CD4-positive, alpha-beta T cell treated with Interleukin-15 for 1 hour (primary cell): ENCODE results near the gene MDN1.
"Not testable (repeated sequence)": the region's sequence is repeated elsewhere in the genome, so short reads cannot be mapped to it uniquely, and the experiment has no call there.

Experiments
- DNase-seq: peaks from one replicate; pipeline ENCODE4 v3.0.0-alpha.2; 2020

The MDN1 gene

GRCh38 chr6:89817481-89817880, 2.1 kb downstream of the MDN1 start:
- no peak for DNase-seq

- not testable (repeated sequence) for DNase-seq
Observed at GRCh38 chr6:89813422-89813821, 6.2 kb downstream of the MDN1 start.

- DNase-seq: no peak
Observed at GRCh38 chr6:89807581-89807980, 12.0 kb downstream of the MDN1 start.

- no peak for DNase-seq
Observed at GRCh38 chr6:89805814-89806371, 13.7 kb downstream of the MDN1 start.

- DNase-seq: no peak
Observed at GRCh38 chr6:89803271-89803670, 16.3 kb downstream of the MDN1 start.

GRCh38 chr6:89799756-89800155, 19.8 kb downstream of the MDN1 start:
- DNase-seq: no peak

GRCh38 chr6:89799096-89799495, 20.5 kb downstream of the MDN1 start:
- DNase-seq: no peak

- DNase-seq: no peak
Observed at GRCh38 chr6:89797317-89797716, 22.3 kb downstream of the MDN1 start.

GRCh38 chr6:89794324-89794723, 25.3 kb downstream of the MDN1 start:
- DNase-seq: no peak

- DNase-seq: no peak
Observed at GRCh38 chr6:89793586-89793985, 26.0 kb downstream of the MDN1 start.

GRCh38 chr6:89792881-89793280, 26.7 kb downstream of the MDN1 start:
- no peak for DNase-seq

- DNase-seq: no peak
Observed at GRCh38 chr6:89790403-89790802, 29.2 kb downstream of the MDN1 start.

- no peak for DNase-seq
Observed at GRCh38 chr6:89789980-89790379, 29.6 kb downstream of the MDN1 start.

GRCh38 chr6:89787660-89788328, 31.8 kb downstream of the MDN1 start:
- no peak for DNase-seq

GRCh38 chr6:89786970-89787369, 32.6 kb downstream of the MDN1 start:
- no peak for DNase-seq

GRCh38 chr6:89784838-89785237, 34.8 kb downstream of the MDN1 start:
- no peak for DNase-seq

- DNase-seq: not testable (repeated sequence)
Observed at GRCh38 chr6:89783293-89783692, 36.3 kb downstream of the MDN1 start.

- no peak for DNase-seq
Observed at GRCh38 chr6:89782222-89782621, 37.4 kb downstream of the MDN1 start.

GRCh38 chr6:89781070-89782034, 38.2 kb downstream of the MDN1 start:
- DNase-seq: no peak

- no peak for DNase-seq
Observed at GRCh38 chr6:89777455-89777854, 42.1 kb downstream of the MDN1 start.

GRCh38 chr6:89776583-89777233, 42.9 kb downstream of the MDN1 start:
- DNase-seq: no peak

GRCh38 chr6:89775150-89775549, 44.4 kb downstream of the MDN1 start:
- DNase-seq: no peak

GRCh38 chr6:89769572-89769971, 50.0 kb downstream of the MDN1 start:
- no peak for DNase-seq
